Right lobe of liver (tissue), 4 donors: ENCODE data around the gene CADPS.

ENCODE experiments used
- CTCF ChIP-seq, 4 donors: fragments of 200-600 bp in 3 of 4; fragments of 450-650 bp in 1 of 4; IDR thresholded peaks; one replicate each; pipeline versions ENCODE4 v1.5.1 to v1.8.0; 2016 to 2022; ENCODE audit warnings: antibody characterized with exemption in 4 of 4, mild to moderate bottlenecking in 2 of 4
- POLR2A ChIP-seq: fragments of 450-650 bp; IDR thresholded peaks from one replicate; pipeline ENCODE4 v1.6.1; 2017; ENCODE audit warnings: antibody characterized with exemption, mild to moderate bottlenecking
- donor health status: DM: no; HTN: no; CAD: no.
- donor health status: DM: no; HTN: no; CAD: no.
- donor health status: DM: no; HTN: yes; CAD: no.

- TF ChIP-seq CTCF (IDR thresholded peaks at IDR 0.05) (peak in 1 of 4 donors; percentile 13), POLR2A (no peak)
Measured at GRCh38 chr3:62493109-62493801, 382.0 kb downstream of the CADPS start.
